CD4-positive, alpha-beta T cell treated with Interleukin-4 for 1 hour (primary cell): ENCODE measurements around the gene DEPDC1.
A peak's percentile ranks its signal among the peaks of the same experiment; 100 is the strongest.

Source experiments
- DNase-seq, 2 donors: peaks; one replicate each; pipeline ENCODE4 v3.0.0-alpha.2; 2020 to 2022

Gene DEPDC1

DNA sequence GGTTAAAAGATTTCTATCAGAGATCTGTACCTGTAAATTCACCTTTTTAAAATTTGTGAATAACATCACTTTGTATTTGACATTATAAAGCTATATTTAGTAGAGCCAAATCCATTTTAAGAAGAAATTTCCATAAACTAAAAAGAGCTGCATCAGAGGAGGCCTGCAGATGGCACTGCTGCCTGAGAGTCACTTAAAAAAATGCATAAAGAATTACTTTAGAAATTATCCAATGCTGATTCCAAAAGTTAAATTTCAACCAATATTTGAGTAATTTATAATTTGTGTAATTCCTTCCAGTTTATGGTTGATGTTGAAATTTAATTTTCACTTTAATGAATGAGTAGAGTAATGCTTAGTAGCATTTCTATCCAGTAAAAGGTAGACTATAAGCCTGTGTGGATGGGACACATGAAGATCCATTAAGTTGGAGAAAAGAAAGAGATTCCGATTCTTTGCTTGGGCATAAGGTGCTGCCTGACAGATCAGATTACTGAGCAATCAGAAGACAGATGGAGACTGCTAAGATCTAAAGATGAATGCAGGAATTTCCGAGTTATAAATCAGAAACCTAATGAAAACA is 26.4 kb downstream of the DEPDC1 start:
- no peak for DNase-seq

- no peak for DNase-seq
Measured at GRCh38 chr1:68464891-68465290, 32.0 kb downstream of the DEPDC1 start.

DNA sequence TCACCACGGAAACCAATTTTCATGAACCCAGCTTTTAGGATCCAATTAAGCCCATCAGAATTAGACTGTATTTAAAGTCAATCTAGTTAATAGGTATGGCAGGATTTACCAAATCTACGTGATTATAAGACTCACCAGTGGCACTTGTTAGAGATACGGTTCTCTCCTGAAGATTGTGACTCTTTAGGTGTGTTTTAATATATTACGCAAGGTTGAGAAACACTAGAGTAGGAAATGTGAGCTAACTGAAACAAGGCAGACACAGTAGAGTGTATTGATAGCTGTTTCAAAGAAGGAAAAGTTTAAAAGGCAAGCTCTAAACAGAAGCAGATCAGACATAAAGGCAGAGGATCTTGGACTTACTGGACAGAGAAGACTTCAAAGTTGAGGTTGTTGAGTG is 35.9 kb downstream of the DEPDC1 start:
- DNase-seq = no peak

DNA sequence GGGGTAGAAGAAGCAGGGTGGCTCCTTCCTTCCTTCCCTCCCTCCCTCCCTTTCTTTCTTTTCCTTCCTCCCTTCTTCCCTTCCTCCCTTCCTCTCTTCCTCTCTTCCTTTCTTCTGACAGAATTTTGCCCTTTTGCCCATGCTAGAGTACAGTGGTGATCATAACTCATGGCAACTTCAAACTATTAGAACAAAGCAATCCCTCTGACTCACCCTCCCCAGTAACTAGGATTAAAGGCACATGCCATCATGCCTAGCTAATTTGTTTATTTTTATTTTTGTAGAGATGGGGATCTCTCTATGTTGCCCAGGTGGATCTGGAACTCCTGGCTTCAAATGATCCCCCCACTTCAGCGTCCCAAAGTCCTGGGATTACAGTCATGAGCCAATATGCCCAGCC is 37.1 kb downstream of the DEPDC1 start:
- DNase-seq = no peak

DNA sequence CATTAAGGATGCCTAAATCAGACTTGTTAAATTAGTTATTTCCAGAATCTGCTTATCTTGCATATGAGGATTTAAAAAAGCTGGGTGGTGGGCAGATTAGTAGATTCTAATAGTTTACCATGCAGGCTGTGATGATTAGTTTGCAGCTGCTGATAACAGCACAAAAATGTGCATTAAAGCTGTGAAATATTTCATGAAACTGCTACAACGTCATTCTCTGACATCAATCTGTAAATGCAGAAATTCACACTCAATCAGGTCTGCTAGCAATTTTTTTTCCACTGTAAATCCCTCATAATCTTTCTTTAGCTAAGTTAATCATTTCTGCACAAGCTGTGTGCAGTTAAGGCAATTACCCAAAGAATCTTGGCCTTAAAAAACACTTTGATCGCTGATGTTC is 37.8 kb downstream of the DEPDC1 start:
- no peak for DNase-seq

- no peak for DNase-seq
Measured at GRCh38 chr1:68456202-68456601, 40.7 kb downstream of the DEPDC1 start.

DNA sequence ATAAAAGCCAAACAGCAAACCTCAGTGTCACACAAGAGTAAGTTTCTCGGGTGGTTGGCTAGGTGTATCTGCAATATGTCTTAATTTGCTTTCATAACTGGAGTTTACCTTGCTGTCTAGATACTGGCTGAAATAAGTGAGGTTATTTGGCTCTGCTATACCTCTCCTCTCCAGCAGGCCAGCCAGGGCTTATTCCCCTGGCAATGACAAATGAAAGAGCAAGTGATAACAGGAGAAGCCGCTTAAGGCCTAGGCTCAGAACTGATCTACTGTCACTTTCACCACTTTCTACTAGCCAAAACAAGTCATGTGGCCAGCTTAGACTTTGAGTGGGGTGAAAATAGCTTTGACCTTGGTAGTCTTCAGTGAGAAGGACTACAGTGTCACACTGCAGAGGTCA is 42.3 kb downstream of the DEPDC1 start:
- no peak for DNase-seq

DNA sequence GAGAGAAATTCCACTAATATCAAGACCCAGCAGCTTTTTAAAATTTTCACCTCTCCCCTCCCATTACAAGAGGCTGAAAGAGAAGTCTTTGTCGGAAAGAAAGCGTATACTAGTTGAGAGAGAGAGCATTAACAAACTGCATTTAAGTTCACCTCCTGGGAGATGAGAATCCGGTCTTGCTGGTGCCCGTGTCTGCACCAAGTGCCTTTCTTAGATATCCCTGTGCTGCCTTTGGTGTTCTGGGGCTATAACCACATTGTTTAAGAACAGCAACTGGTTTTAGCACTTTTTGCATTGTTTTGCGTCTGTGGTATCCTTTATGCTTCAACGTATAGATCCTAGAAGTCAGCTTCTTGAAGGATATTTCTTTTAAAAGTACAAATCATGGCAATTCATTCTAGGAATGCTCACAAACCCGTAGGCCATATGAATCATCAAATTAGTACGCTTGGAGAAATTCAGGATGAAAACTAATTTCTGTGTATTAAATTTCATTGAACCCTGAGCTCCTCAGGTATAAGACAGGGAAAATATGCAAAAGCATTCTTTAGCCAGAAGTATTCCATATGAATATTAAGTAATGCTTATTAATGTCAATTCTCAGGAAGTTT is 43.7 kb downstream of the DEPDC1 start:
- DNase-seq = no peak

- DNase-seq = no peak
Measured at GRCh38 chr1:68449901-68450300, 47.0 kb downstream of the DEPDC1 start, which contains the start of gene RPE65. RPE65 (minus strand) TSS chr1:68449954; CDS start chr1:68449905, 49 bp downstream.

GRCh38 chr1:68448365-68448764 is 48.5 kb downstream of the DEPDC1 start:
- DNase-seq = no peak

DNA sequence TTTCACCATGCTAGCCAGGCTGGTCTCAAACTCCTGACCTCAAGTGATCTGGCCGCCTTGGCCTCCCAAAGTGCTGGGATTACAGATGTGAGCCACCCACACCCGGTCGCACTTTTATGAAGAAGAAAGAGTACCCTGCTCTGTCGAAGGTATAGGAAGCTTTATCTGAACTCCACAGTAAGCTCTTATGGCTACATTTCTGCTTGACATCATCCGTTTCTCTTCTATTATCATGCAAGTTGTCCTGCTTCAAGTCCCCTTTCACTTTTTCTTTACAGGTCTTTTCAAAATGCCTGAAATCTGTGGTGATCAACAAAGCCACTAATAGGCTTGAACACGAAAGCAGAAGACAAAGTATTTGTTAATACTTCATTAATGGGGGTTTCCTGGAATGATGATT is 51.2 kb downstream of the DEPDC1 start:
- DNase-seq = no peak

- peak in 1 of 2 donors; percentile 15 for DNase-seq
Measured at GRCh38 chr1:68442822-68443556, 53.9 kb downstream of the DEPDC1 start.

DNA sequence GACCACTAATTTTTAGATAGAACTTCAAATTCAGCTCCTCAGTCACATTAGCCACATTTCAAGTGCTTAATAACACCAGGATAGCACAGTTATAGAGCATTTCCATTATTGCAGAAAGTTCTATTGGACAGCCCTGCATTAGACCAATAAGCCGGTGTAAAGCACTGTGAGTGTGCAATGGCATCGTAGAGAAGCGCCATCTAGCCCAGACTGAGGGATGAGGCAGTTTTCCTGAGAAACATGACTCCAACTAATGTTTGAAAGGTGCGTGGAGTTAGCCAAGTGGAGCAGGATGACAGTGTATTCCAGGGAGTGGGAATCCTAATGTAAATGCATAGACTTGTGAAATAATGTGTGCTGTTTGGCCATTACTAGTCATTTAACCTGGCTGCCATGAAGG is 54.9 kb downstream of the DEPDC1 start:
- DNase-seq = no peak

GRCh38 chr1:68438310-68438709 is 58.6 kb downstream of the DEPDC1 start:
- no peak for DNase-seq

DNA sequence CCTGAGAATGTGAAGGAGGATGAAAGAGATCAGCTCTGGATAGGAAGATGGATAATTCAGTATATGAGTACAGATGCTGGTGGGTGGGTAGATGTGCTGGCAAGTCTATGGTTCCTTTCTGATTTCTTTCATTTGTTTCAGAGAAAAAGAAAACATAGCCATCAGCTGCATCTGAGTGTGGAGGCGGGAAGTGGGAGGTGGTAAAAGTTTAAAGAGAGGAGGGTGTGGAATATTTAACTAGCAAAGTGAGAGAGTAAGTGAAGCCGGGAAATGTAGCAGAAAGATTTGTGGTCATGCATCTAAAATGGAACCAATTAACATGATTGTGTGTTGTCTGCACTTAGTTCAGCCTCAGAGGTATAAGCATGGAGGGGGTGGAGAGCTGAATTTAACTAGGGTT is 63.5 kb downstream of the DEPDC1 start:
- DNase-seq = no peak

GRCh38 chr1:68431076-68431475 is 65.8 kb downstream of the DEPDC1 start:
- DNase-seq = no peak

GRCh38 chr1:68429233-68429808 is 67.6 kb downstream of the DEPDC1 start:
- DNase-seq = no peak

DNA sequence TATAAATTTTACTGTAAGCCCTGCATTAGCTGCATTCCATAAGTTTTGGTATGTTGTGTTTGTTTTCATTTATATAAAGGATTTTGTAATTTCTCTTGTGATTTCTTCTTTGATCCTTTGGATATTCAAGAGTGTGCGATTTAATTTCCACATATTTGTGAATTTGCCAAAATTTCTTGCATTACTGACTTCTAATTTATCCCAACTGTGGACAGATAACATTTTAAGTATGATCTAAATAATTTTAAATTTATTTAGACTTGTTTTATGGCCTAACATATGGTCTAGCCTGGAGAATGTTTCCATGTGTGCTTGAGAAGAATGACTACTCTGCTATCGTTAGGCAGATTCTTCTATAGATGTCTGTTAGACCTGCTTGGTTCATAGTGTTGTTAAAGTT is 70.3 kb downstream of the DEPDC1 start:
- DNase-seq = no peak
